Smooth muscle cell of the brain vasculature (primary cell): ENCODE measurements around the gene PREX1.
"Not testable (repeated sequence)": the region's sequence is repeated elsewhere in the genome, so short reads cannot be mapped to it uniquely, and the experiment has no call there.

ENCODE experiments used
- DNase-seq: peaks from one replicate; pipeline ENCODE4 v3.0.0-alpha.2; 2012; ENCODE audit warnings: low read depth, low spot score

The PREX1 gene

GRCh38 chr20:48606841-48607543 is 220.8 kb downstream of the PREX1 start:
- no peak for DNase-seq

DNA sequence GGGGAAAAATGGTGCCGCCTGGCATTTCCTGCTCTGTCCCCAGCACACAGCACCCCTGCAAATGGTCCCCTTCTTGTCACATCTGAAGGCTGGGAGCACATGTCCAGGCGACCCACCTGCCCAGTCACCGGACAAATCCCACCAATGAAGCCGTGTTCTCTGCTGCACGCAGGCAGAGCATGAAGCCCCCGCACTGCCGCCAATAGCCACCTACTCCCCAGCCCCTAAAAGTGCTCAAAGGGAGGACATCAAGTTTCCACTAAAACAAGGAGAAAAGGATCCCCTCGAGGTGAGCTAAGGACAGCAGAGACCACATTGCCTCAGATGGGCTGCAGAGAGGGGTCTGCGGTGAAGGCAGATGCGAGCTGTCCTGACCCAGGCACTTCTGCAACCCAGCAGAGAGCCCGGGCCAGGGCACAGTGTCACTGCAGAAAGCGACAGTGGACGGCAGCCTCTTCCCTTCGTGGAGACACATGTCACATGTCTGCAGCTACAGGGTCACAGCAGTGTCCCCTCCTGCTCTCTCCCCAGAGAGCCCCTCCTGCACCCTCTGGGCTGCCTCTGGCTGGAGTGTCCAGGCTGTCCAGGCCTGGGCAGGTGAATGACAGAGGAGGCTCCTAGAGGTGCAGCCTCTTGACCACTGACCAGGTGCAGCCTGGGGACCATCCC is 221.5 kb downstream of the PREX1 start:
- DNase-seq, result no peak

DNA sequence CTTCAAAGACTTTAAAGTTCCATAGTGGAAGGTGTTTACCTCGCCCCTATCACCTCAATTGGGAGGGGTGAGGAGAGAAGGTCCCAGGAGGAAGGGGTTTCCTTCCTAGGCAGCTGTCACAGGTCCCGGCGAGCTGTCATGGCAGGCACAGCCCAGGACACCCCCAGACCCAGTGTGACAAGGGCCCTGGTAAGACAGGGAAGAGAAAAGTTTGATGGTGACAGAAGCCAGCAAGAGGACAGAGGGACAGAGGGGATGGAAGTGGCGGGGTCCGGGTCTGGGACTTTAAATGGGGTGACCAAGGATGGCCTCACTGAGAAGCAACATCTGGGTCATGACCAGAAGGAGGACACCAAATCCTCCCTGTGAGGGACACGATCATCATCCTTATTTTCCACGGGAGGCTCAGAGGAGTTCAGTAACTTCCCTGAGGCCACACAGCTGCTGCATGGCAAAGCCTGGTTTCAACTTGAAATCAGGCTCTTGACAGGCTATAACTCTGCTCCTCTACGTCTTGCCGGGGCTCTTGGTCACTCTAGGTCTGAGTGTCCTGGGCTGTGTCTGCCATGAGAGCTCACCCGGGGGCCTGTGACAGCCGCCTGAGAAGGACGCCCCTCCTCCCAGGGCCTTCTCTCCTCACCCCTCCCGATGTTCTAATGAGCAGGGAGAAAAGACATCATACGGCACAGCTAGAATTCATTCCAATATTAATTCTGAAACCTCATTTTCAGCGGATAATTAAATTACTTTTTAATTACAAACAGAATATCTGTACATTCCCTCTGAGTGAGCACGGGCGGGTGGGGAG is 222.2 kb downstream of the PREX1 start:
- DNase-seq, result no peak

DNA sequence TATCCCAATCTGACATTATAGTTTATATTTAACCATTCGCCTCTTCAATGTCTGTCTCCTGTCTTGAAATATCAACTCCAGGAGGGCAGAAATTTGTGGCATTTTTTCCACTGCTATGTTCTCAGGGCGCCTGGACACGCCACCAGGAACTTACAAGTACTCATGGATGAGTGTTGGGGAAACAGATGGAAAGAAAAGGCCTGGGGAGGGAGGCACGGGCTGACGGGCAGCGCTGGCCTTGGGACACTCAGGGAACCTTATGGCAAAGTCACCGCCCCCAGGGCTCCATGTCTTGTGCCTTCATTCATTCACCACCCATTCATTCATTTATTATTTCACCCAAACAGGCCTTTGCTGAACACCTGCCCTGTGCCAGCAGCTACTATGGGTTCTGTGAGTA is 222.9 kb downstream of the PREX1 start:
- no peak for DNase-seq

DNA sequence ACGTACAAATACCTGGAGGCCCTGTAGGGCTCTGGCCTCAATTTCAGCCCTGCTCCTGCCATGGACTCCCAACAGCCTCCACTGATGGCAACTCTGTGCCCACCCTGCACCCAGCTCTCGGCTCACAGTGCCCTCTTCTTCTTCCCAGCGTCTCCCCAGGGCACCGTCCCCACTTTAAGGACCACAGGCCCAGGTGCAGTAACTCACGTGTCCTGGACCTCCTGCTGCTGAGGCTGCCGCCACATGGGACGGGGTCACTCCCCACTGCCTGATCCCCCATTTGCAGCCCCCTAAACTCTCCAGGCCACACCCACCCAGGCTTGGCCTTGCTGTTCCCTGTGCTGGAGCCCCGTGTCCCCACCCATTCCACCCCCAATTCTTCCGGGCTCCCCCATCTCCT is 223.4 kb downstream of the PREX1 start:
- DNase-seq, result no peak

GRCh38 chr20:48603819-48604405 is 223.9 kb downstream of the PREX1 start:
- DNase-seq, result no peak

- DNase-seq, result no peak
These were observed 224.5 kb downstream of the PREX1 start for GRCh38 chr20:48603116-48603818.

- no peak for DNase-seq
These were observed 226.0 kb downstream of the PREX1 start for GRCh38 chr20:48601798-48602197.

DNA sequence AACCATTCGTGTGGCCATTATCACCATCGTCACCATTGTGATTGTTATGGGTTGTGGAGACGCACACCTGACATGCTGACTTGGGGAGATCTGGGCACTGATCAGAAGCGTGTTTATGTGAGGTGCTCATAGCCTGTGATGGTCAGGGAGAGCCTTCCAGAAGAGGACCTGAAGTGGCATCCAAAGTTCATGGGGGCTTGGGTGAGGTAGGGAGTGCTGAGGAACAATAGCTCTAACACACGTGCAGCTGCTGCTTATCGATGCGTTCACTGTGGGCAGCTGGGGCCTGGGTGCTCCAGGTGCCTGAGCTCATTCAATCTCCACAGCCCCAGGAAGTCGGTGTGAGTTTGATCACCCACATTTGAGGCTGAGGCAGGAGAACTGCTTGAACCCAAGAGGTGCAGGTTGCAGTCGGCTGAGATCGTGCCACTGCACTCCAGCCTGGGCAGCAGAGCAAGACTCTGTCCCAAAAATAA is 227.3 kb downstream of the PREX1 start:
- DNase-seq, result no peak

DNA sequence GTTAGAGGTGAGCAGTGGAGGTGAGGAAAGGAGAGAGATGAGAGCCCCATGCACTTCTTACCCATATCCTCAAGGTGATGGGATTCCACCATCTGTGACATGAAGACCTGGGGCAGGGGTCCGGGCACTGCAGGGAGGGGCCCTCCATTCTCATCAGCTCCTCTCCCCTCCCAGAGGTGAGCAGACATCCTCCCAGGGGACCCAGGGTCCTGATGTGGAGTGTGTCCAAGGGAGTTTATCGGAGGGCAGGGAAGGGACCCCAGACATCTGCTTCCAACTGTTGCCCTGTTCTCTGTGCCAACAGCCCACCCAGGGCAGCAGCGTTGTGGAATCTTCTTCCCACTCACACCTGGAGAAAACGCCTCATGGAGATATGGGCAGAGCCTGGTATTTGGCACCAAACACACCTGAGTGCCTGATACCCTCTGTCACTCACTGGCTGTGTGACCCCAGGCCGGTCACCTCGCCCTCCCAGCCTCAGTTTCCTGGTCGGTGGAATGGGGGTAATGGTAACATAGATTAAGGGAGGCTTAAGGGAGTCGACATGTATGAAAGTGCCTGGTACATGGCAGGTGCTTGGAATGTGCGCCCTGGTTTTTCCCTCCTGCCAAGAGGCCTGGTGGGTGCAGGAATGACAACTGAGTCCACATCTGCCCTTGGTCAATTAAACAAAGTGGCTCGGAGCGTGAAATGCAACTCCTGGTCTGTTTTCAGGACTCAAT is 227.9 kb downstream of the PREX1 start:
- no peak for DNase-seq

DNA sequence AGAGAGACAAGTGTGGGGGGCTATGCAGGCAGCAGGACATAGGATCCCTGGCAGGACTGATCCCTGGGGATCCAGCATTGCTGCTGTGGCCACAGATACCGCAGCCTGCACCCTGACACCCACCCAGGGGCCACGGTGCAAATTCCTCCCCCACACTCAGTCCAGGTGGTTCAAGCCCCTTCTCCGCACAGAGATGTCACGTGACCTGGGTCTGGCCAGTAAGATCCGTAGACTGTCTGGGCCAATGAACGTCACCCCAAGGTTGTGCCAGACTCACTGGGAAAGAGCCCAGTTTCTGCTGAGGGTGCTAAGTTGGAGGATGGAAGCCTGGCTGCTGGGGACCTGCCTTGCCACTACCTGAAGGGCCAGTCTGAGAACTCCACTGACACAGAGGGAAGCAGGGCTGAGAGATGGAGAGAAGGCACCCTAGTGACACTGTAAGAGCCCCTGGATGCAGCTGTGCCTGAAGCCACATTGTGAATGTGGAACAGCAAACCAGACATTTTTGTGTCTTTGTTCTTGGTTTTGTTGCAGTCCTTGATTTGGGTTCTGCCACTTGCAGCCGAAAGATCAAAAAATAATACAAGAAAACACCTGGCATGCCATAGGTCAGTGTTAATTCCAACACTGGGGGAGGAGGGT is 228.6 kb downstream of the PREX1 start:
- DNase-seq, result no peak

DNA sequence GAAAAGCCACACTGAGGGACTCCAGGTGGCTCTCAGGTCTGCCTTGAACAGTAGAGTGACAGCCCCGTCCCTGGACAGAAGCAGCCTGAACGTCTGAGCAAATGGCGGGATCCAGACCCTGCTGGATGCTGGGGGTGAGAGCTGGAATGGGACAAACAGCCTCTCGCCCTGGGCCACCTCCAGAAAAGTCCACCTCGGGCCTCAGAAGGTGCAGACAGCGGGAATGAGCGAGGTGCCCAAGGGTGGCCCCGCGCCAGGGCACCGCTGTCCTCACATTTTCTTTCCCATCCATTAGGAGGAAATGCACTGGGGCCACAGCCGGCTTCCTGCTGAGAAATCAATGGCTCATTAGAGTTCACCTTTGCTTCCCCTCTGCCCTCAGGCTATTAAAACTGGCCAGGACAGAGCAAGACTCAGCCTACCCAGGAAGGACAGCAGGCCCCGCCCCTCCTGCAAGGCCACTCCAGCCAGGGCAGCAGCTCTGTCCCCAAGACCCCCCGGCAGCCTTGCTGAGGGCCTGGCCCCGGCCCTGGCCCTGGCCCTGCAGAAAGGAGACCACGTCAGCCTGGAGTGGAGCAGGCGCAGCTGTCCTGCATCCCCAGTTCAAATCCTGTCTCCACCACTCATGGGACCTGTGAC is 229.4 kb downstream of the PREX1 start:
- DNase-seq, result not testable (repeated sequence)

GRCh38 chr20:48597521-48598302 is 230.1 kb downstream of the PREX1 start:
- no peak for DNase-seq

GRCh38 chr20:48596334-48596898 is 231.4 kb downstream of the PREX1 start:
- no peak for DNase-seq

DNA sequence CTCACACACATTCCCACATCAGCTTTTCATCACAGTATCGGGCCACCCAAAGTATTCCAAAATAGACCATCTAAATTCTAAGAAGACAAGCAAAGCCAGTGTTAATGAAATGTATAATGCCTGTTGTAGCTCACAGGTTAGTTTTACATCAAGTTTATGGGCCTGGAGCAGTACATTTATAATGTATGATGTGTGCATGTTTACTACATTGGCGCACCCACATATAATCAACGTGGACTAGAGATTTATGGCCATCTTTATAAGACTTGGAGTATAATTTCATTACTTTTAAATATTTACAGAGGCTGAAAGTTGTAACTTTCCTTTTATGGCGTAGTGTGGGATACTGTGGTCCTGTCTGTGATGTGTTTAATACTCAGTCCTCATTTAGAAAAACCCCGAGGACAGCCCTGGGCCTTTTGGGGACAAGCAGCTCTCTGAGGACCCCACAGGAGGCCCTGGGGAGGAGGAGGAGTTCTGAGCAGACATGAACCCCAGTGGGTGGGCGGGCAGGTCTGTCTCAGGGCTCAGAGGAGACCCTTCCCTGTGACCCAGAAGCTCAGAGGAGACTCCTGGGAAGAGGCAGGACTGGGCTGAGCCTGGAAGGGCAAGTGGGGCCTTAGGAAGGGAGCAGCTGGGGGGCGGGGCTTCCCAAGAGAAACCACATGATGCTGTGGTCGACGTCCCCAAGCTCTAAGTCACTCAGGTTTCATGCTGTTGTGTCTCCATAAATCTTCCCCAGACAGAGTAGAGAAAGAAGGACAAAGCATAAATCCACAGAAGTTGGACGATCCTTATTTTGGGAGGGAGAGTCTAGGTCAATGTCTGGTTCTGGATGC is 232.1 kb downstream of the PREX1 start:
- DNase-seq, result no peak

GRCh38 chr20:48594533-48594932 is 233.3 kb downstream of the PREX1 start:
- no peak for DNase-seq

DNA sequence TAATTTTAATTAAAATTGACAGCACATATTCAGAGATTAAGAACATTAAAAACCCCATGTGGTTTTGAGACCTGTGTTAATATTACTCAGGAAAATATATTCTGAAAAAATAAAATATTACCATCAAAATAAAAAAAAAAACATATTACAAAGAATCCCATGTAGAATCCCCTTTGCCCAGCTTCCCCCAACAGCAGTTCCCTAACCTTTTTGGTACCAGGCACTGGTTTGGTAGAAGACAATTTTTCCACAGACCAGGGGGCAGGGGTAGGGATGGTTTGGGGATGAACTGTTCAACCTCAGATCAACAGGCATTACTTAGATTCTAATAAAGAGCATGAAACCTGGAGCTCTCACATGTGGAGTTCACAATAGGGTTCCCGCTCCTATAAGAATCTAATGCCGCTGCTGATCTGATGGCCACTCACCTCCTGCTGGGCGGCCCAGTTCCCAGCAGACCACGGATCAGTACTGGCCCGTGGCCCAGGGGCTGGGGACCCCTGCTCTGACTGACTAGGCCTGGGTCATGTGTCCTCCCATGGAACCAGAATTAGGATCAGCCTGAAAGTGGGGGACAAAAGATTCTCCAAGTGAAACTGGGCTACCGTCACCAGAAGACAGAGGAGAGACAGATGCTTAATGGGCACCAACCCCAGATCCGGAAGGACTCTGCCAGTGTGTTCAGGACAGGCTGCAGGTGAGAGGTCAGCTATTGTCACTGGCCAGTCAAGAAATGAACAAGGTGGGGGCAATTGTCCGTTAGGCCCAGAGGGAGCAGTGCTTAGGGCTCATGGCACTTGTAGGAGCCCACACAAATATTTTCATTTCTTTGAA is 235.5 kb downstream of the PREX1 start:
- DNase-seq, result no peak
